ENCODE results near the gene NFATC1.
A peak's percentile ranks its signal among the peaks of the same experiment; 100 is the strongest.
"Not testable (repeated sequence)": the region's sequence is repeated elsewhere in the genome, so short reads cannot be mapped to it uniquely, and the experiment has no call there.

The NFATC1 gene

GRCh38 chr18:79496978-79497637 lies 101.4 kb downstream of the NFATC1 start:
- H3K9ac ChIP-seq (ENCODE audit: low read depth, low read length) = no peak overlapping the region
- no peaks in the 10 kb centered on the region for H3K4me1 ChIP-seq (ENCODE audit: control insufficient read depth, insufficient read depth, low read length)
- H3K4me3 ChIP-seq (ENCODE audit: low read length) = no peak overlapping the region
- no peaks in the 10 kb centered on the region for H3K36me3 ChIP-seq (ENCODE audit: insufficient read depth, low read length)
- H3K9me3 ChIP-seq (replicated peaks; ENCODE audit: low read length) = peaks cover 10% of the 10 kb centered on the region
- peaks cover 11% of the 10 kb centered on the region for H3K27me3 ChIP-seq (ENCODE audit: control insufficient read depth, insufficient read depth, low read length)
- H3K4me2 ChIP-seq (ENCODE audit: low read length) = no peak overlapping the region

DNA sequence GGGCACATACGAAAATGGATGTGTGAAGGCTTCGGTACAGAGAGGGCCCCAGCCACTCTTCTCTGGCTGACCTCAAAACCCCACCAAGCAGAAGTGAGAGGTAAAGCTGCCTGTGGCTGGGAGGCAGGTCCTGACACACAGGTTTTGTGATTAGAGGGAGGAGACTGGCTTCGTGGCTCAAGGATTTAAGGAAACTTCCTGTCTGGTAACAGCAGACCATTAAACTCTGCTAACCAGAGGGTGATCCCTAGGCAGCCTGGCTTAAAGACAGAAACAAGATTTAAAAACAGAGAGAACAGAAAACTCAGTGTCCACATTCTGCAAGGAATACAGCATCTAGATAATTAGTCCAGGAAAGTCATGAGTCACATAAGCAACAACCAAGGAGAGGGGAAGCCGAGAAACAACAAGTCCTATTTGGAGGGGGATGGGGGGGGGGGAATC lies 101.9 kb downstream of the NFATC1 start:
- no peak overlapping the region for H3K4me2 ChIP-seq (ENCODE audit: low read length)
- H3K4me3 ChIP-seq (ENCODE audit: low read length) = no peak overlapping the region
- H3K9me3 ChIP-seq (replicated peaks; ENCODE audit: low read length) = peaks cover 10% of the 10 kb centered on the region
- H3K9ac ChIP-seq (ENCODE audit: low read depth, low read length) = no peak overlapping the region
- H3K4me1 ChIP-seq (ENCODE audit: control insufficient read depth, insufficient read depth, low read length) = no peaks in the 10 kb centered on the region
- no peaks in the 10 kb centered on the region for H3K36me3 ChIP-seq (ENCODE audit: insufficient read depth, low read length)
- peaks cover 14% of the 10 kb centered on the region for H3K27me3 ChIP-seq (ENCODE audit: control insufficient read depth, insufficient read depth, low read length)

DNA sequence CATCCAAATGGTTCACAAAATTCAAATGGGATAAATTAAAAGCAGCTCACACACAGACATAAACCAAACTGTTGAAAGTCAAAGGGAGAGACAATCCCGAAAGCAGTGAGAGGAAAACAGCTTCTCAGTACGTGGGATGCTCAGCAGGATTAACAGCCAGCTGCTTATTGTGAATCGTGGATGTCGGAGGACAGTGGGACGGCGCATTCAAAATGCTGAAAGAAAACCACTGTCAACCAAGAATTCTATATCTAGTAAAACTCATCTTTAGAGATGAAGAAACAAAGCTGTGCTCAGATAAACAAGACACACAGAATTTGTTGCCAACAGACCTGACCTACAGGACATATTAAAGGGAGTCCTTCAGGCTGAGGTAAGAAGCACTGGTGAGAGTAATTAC lies 102.9 kb downstream of the NFATC1 start:
- Histone ChIP-seq H3K9ac (ENCODE audit: low read depth, low read length) (no peak overlapping the region), H3K9me3 (replicated peaks; ENCODE audit: low read length) (peaks cover 10% of the 10 kb centered on the region), H3K4me3 (ENCODE audit: low read length) (no peak overlapping the region), H3K4me2 (ENCODE audit: low read length) (no peak overlapping the region), H3K4me1 (ENCODE audit: control insufficient read depth, insufficient read depth, low read length) (no peaks in the 10 kb centered on the region), H3K36me3 (ENCODE audit: insufficient read depth, low read length) (no peaks in the 10 kb centered on the region), H3K27me3 (ENCODE audit: control insufficient read depth, insufficient read depth, low read length) (peaks cover 17% of the 10 kb centered on the region)

DNA sequence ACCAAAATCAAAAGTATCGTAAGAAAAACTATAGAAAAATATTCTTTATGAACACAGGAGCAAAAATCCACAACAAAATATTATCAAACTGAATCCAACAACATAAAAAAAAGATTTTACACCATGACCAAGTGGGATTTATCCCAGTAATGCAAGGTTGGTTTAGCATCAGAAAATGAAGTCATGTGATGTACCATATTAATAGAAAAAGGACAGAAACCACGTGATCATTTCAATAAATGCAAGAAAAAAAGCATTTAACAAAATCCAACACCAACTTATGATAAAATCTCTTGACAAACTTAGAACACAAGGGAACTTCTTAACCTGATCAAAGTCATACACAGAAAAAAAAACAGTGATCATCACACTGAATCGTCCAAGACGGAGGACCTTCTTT lies 105.3 kb downstream of the NFATC1 start:
- H3K9me3 ChIP-seq (replicated peaks; ENCODE audit: low read length) = peaks cover 10% of the 10 kb centered on the region
- no peaks in the 10 kb centered on the region for H3K4me1 ChIP-seq (ENCODE audit: control insufficient read depth, insufficient read depth, low read length)
- H3K9ac ChIP-seq (ENCODE audit: low read depth, low read length) = no peak overlapping the region
- no peak overlapping the region for H3K4me2 ChIP-seq (ENCODE audit: low read length)
- H3K4me3 ChIP-seq (ENCODE audit: low read length) = no peak overlapping the region
- H3K27me3 ChIP-seq (ENCODE audit: control insufficient read depth, insufficient read depth, low read length) = peaks cover 19% of the 10 kb centered on the region
- H3K36me3 ChIP-seq (ENCODE audit: insufficient read depth, low read length) = no peaks in the 10 kb centered on the region

DNA sequence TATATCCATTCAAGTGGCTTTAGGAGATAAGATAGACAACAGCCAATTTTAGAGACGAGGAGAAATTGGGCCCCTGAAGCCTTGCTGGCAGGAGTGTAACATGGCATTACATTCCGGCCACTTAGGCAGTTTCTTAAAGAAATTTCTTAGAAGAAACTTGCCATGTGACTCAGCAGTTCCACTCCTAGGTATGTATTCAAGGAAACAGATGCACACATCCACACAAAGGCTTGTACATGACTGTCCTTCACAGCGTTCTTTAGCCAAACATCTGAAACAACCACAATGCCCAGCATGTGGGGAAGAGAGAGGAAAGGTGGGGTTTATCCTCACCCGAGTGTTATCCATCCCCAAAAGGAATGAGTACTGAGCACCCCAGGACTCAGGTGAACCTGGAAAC lies 107.1 kb downstream of the NFATC1 start:
- peaks cover 17% of the 10 kb centered on the region for H3K27me3 ChIP-seq (ENCODE audit: control insufficient read depth, insufficient read depth, low read length)
- H3K4me3 ChIP-seq (ENCODE audit: low read length) = no peak overlapping the region
- no peaks in the 10 kb centered on the region for H3K36me3 ChIP-seq (ENCODE audit: insufficient read depth, low read length)
- H3K9me3 ChIP-seq (replicated peaks; ENCODE audit: low read length) = peaks cover 10% of the 10 kb centered on the region
- peaks cover 15% of the 10 kb centered on the region for H3K4me1 ChIP-seq (ENCODE audit: control insufficient read depth, insufficient read depth, low read length)
- no peak overlapping the region for H3K9ac ChIP-seq (ENCODE audit: low read depth, low read length)
- H3K4me2 ChIP-seq (ENCODE audit: low read length) = no peak overlapping the region

DNA sequence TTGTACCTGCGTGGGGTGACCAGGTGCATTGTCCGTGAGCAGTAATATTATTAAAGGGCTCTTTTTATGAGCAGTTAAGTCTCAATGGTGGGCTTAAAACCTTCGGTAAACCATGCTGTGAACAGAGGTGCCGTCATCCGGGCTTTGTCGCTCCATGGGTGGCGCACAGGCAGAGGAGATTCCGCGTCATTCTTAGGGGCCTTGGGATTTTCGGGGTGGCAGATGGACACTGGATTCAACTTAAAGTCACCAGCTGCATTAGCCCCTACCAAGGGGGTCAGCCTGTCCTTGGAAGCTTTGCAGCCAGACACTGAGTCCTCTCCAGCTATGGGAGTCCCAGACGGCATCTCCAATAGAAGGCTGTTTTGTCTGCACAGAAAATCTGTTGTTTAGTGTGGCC lies 107.7 kb downstream of the NFATC1 start:
- H3K9me3 ChIP-seq (replicated peaks; ENCODE audit: low read length) = peaks cover 7% of the 10 kb centered on the region
- no peak overlapping the region for H3K4me2 ChIP-seq (ENCODE audit: low read length)
- H3K27me3 ChIP-seq (ENCODE audit: control insufficient read depth, insufficient read depth, low read length) = peaks cover 21% of the 10 kb centered on the region
- H3K36me3 ChIP-seq (ENCODE audit: insufficient read depth, low read length) = no peaks in the 10 kb centered on the region
- no peak overlapping the region for H3K9ac ChIP-seq (ENCODE audit: low read depth, low read length)
- H3K4me1 ChIP-seq (ENCODE audit: control insufficient read depth, insufficient read depth, low read length) = peaks cover 21% of the 10 kb centered on the region
- H3K4me3 ChIP-seq (ENCODE audit: low read length) = no peak overlapping the region

- Histone ChIP-seq H3K4me3 (ENCODE audit: low read length) (no peak overlapping the region), H3K36me3 (ENCODE audit: insufficient read depth, low read length) (no peaks in the 10 kb centered on the region), H3K9me3 (replicated peaks; ENCODE audit: low read length) (peaks cover 5% of the 10 kb centered on the region), H3K4me2 (ENCODE audit: low read length) (no peak overlapping the region), H3K9ac (ENCODE audit: low read depth, low read length) (no peak overlapping the region), H3K4me1 (ENCODE audit: control insufficient read depth, insufficient read depth, low read length) (peaks cover 21% of the 10 kb centered on the region), H3K27me3 (ENCODE audit: control insufficient read depth, insufficient read depth, low read length) (peaks cover 23% of the 10 kb centered on the region)
These were observed 108.3 kb downstream of the NFATC1 start for GRCh38 chr18:79504034-79504433.

GRCh38 chr18:79504495-79504894 lies 108.8 kb downstream of the NFATC1 start:
- peaks cover 23% of the 10 kb centered on the region for H3K27me3 ChIP-seq (ENCODE audit: control insufficient read depth, insufficient read depth, low read length)
- H3K36me3 ChIP-seq (ENCODE audit: insufficient read depth, low read length); H3K4me3 ChIP-seq (ENCODE audit: low read length); H3K4me2 ChIP-seq (ENCODE audit: low read length); H3K9ac ChIP-seq (ENCODE audit: low read depth, low read length); H3K9me3 ChIP-seq (replicated peaks; ENCODE audit: low read length): not testable (repeated sequence)
- peaks cover 21% of the 10 kb centered on the region for H3K4me1 ChIP-seq (ENCODE audit: control insufficient read depth, insufficient read depth, low read length)

GRCh38 chr18:79505465-79505864 lies 109.7 kb downstream of the NFATC1 start:
- H3K9ac ChIP-seq (ENCODE audit: low read depth, low read length); H3K36me3 ChIP-seq (ENCODE audit: insufficient read depth, low read length); H3K4me3 ChIP-seq (ENCODE audit: low read length); H3K9me3 ChIP-seq (replicated peaks; ENCODE audit: low read length); H3K4me2 ChIP-seq (ENCODE audit: low read length): not testable (repeated sequence)
- Histone ChIP-seq H3K4me1 (ENCODE audit: control insufficient read depth, insufficient read depth, low read length) (peaks cover 21% of the 10 kb centered on the region), H3K27me3 (ENCODE audit: control insufficient read depth, insufficient read depth, low read length) (peaks cover 18% of the 10 kb centered on the region)

DNA sequence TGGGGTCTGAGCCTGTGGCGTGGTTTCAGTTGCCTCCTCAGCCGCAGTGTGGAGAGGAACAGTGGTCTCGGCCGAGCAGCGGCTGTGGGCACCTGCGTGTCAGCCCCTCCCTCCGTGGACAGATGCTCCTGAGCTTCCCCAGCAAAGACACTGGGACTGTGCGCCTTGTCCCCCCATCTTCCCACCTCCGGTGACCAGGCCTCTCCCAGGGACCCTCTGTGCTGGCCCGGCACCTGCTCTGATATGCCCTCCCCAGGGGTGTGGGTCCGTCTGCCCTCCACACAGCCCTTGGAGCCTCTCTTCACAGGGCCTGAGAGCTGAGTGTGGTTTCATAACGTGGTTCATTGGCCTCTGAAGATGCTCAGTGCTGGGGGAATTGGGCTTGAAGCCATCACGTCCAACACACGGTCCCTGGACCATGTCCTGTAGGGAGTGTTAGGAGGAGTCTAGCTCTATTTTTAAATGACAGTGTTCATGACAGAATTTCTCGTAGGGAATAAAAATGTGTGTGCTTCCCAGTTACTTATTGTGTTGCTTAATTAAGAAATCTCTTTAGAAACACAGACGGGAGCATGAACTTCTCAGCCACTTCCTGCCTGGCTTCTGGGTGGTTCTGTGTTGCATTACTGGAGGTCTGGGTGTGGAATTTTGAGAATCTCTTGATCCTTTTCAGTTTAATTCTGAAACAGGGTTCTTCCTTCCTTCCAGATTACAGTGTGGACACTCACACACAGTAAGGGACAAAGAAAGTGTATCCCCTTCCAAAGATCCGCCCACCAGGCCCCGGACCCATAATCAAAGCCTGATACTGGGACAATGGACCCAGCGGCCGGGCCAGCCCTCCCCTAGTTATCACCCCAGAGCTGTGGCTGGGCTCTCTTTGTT lies 110.7 kb downstream of the NFATC1 start:
- no peak overlapping the region for H3K4me3 ChIP-seq (ENCODE audit: low read length)
- no peaks in the 10 kb centered on the region for H3K36me3 ChIP-seq (ENCODE audit: insufficient read depth, low read length)
- peak overlapping the region; percentile 65 for H3K9ac ChIP-seq (ENCODE audit: low read depth, low read length)
- H3K27me3 ChIP-seq (ENCODE audit: control insufficient read depth, insufficient read depth, low read length) = peaks cover 15% of the 10 kb centered on the region
- peaks cover 21% of the 10 kb centered on the region for H3K4me1 ChIP-seq (ENCODE audit: control insufficient read depth, insufficient read depth, low read length)
- H3K4me2 ChIP-seq (ENCODE audit: low read length) = peak overlapping the region; percentile 78
- H3K9me3 ChIP-seq (replicated peaks; ENCODE audit: low read length) = no peaks in the 10 kb centered on the region

- Histone ChIP-seq H3K9ac (ENCODE audit: low read depth, low read length) (peak overlapping the region; percentile 65), H3K4me2 (ENCODE audit: low read length) (peak overlapping the region; percentile 78), H3K4me1 (ENCODE audit: control insufficient read depth, insufficient read depth, low read length) (peaks cover 21% of the 10 kb centered on the region), H3K36me3 (ENCODE audit: insufficient read depth, low read length) (no peaks in the 10 kb centered on the region), H3K27me3 (ENCODE audit: control insufficient read depth, insufficient read depth, low read length) (peaks cover 15% of the 10 kb centered on the region), H3K4me3 (ENCODE audit: low read length) (peak overlapping the region; percentile 46), H3K9me3 (replicated peaks; ENCODE audit: low read length) (no peaks in the 10 kb centered on the region)
These were observed 111.4 kb downstream of the NFATC1 start for GRCh38 chr18:79507076-79507545.
